OCI-LY3 (cell line): ENCODE results near the gene GAB1.

ENCODE experiments used
- EZH2phosphoT487 ChIP-seq: fragments of 200-600 bp; shearing (Covaris generic); IDR thresholded peaks from 2 replicates; pipeline ENCODE4 v1.6.1; 2018; ENCODE audit warnings: antibody characterized with exemption, mixed run types, low read depth
- TF ChIP-seq, protein P1 (sequence below): fragments of 200-600, 300-600 bp; sonication (generic); IDR thresholded peaks from 2 replicates; pipeline ENCODE4 v1.5.1; 2014; ENCODE audit warnings: antibody characterized with exemption, low read length, low read depth

DNA sequence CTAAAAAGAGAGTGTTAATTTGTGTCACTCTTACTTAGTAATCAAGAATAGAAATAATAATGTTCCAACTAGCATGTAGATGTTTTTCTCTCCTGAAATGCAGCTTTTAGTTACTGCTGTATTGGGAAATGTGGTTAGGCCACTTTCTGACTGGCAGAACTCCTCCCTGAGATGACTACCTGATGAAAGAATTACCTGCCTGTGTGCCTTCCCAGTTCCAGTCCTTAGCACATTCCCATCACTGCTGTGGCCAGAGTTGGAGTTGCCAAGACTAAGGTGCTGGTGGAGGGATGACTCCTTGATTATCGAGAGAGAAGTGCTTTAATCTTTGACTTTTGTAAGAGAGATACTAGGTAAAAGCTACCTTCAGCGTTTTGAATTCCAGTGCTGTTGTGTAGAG, 9.5 kb downstream of the GAB1 start:
- TF ChIP-seq, protein P1, sequence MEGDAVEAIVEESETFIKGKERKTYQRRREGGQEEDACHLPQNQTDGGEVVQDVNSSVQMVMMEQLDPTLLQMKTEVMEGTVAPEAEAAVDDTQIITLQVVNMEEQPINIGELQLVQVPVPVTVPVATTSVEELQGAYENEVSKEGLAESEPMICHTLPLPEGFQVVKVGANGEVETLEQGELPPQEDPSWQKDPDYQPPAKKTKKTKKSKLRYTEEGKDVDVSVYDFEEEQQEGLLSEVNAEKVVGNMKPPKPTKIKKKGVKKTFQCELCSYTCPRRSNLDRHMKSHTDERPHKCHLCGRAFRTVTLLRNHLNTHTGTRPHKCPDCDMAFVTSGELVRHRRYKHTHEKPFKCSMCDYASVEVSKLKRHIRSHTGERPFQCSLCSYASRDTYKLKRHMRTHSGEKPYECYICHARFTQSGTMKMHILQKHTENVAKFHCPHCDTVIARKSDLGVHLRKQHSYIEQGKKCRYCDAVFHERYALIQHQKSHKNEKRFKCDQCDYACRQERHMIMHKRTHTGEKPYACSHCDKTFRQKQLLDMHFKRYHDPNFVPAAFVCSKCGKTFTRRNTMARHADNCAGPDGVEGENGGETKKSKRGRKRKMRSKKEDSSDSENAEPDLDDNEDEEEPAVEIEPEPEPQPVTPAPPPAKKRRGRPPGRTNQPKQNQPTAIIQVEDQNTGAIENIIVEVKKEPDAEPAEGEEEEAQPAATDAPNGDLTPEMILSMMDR = no peak
- TF ChIP-seq EZH2phosphoT487 = no peak
